D341Med (cell line): ENCODE data around the gene SLCO4A1.

Experiments
- DNase-seq: peaks from one replicate; pipeline ENCODE4 v3.0.0; 2012; ENCODE audit warnings: low spot score

Gene SLCO4A1

DNA sequence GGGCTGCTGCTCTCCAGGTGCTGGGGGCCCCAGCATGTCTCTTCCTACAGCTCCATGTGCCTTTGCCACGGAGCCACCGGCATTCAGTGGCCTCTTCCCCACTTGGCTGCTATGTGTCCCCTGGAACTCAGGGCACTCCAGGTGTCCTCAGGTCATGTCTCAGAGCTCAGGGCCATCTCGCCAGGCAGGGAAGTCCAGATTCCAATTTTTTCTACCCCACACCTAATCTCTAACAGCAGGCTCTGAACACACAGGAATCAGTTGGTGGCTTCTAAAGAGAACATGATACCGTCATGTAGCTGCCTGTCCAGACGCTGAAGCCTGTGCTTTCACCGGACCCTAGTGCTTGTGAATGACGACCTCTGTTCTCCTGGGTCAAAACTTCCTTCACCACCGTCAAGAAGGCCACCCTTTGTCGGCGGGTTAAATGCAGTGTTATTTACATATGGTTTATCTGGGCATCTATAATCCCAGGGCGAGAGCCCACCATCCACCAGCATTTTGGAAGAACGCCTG, 4.2 kb upstream of the SLCO4A1 start:
- no peak for DNase-seq

DNA sequence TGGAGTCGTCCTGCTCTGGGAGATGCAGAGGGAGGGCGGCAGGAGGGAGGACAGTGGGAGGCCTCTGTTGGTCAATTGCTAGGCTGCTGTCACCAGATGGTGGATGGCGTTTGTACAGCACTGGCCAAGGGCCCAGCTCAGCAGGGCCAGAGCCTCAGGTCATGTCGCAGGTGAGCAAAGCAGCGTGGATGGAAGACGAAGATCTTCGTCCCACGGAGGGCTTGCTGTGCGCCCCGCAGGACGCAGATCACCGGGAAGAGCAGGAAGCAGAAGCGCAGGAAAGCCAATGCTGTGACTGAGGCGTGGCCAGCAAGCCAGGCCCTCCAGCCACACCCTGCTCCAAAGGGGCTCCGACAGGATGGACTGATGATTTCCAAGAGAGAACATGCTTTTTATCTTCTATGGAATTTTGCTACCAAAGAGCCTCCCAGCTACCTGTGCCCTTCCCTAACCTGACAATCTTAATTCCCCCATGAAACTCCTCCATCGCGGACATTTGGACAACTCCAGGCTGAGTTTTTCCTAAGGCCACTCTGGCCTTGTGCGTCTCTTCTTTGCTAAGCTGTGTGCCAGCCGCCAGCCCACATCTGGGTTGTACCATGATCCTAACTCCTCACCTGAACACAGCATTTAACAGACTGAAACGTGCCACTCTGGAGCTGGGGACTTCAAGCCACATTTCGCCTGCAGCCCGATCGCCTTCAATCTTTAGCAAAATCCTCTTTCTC, 3.5 kb upstream of the SLCO4A1 start:
- no peak for DNase-seq

DNA sequence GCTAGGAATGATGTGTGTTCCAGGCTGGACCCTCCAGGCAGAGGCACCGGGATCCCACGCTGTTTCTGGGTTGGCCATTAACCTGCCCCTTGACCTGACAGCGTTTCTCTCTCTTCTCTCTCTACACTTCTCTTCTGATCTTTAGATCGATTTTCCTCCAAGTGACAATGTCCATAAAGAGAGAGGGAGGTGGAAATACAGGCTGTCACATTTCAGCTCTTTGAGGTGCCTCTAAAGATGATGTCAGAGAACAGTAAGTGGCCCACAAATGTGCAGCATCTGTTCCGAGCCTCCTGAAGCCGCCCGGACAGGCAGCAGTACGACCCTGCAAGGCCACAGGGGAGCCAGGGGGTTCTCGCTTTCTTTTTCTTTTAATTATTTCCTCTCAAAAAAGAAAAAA, 2.5 kb upstream of the SLCO4A1 start:
- DNase-seq = no peak

DNA sequence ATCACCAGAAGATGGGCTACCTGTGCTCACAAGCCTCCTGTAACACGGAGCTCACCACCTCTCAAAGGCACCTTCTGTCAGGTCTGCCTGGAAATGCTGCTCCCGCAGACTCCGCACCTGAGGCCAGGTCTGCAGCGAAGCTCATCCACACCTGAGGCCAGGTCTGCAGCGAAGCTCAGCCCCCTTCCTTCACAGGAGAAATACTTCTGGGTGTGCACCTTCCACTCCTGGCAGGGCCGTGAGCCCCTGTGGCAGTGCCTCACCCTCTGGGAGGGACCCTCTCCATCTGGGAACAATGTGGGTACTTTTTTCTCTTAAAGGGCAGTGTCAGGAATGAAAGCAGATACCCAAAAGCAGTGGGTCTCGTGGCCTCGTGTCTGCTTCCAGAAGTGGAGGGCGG, 1.4 kb upstream of the SLCO4A1 start:
- no peak for DNase-seq

DNA sequence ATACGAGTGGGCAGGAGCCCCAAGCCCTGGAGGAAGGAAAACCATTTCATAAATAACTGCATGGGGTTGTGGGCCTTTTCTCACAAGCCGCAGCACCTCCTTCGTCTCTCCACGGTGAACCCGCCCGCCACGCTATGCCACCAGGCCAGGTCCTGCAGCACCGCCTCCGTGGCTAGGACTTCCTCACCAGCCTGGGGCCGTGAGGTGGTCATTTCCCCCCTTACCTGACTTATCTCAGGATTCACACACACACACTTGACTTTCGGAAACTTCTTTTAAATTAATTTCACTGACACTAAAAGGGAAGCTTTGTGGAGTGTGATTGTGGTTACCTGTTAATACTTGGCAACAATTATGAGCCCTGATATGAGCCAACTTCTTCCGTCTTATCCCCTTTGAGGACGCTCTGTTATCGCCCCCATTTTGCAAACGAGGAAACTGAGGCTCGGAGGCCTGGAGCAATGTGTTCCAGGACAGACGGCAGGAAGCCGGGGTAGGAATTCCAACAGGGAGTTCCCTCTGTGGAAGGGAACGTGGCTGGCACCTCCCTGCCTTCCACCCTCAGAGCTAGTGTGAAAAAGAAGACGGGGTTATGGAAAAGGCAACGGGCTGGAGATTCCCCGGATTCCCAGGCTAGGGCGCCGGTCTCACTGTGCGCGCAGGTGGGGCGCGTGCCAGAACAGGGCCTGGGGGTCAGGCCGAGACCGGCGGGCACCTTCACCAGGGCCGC, 817 bp upstream of the SLCO4A1 start:
- DNase-seq = no peak

DNA sequence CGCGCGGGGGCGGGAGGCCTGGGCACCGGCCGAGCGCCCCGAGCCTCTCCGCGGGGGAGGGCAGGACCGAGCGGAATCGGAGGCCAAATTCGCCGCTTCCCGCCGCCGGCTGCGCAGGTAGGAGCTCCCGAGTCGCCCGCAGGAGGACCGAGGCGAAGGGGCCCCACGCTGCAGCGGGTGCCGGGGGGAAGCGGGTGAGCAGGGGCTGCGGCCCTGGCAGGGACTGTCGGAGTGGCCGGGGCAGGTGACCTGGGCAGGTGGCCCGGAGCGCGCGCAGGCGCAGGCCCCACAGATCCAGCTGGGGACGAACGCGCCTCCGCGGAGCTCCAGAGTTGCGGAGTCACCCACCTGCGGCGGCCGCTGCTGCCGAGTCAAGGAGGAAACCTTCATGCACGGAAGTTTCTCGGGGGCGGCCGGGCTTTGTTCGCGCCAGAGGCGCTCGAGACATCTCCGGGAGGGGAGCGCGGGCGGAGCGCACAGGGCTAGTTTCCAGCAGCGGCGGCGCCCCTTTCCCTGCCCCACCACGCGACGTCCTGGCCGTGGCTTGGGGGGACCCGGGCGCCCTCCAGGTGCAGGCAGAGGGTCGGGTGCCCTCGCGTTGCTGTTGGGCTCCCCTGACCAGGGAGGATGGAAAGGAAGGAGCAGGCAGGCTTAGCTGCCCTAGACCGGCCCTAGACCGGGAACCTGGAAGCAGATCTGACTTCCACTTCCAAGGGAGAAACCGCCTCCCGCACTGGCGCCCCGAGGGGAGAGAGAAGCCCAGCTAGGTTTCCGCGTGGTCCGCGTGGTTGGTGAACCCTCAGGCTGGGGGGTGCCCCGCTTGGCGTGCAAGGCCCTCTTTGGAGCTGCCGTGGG, 590 bp downstream of the SLCO4A1 start:
- DNase-seq = peak; percentile 74

DNA sequence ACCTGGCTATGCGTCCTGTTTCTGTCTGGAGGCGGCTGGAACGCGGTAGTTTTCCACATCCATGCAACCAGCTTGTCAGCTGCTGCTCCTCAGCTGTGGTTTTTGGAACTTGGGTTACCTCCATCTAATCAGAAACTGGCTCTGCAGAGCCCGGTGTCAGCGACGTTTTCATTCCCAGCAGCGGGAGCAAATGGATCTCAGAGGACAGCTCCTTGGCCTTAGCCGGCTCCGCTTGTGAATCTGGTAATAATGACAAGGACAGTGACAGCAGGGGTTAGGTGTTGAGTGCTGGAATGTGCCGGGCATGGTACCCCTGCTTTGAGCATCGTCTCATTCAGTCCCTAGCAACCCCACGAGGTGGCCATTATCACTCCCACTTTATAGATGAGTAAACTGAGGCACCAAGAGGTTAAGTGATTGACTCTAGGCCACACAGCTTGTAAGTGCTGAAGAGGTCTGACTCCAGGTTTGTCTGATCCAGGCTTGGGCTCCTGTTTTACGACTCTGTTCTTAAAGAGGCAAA, 1.3 kb downstream of the SLCO4A1 start:
- DNase-seq = no peak

DNA sequence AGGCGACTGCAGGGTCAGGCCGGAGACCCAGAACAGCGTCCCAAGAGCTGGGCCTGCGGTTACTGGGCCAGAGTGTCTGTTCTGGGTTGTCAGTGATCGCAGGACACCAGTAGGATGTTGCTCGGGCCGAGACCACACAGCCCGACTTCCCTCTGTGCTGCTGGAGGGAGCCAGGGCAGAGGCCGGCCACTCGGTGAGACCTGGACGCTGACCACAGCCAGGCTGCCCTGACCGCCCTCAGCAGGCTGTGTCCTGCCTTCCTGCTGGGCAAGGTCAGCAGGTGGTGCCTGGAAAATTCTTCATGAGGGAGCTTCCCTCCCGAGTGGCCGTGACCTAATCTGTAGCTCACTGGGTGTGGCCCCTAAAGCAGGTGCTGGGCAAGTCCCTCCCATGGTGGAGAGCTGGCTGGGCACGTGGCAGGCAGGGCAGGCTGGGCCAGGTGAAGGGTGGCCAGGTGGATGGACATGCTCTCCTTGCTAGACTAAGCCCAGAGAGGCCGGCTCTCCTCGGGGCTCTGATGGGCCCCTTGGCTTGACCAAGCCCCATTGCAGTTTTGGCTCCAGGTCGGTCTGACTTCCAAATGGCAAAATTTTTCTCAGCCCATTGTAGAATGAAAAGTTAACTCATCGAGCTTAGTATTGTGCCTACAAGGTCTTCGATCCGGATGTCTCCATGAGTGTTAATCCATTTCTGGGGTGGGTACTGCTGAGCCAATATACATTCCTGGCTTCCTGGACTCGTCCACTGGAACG, 1.9 kb downstream of the SLCO4A1 start:
- DNase-seq = no peak

DNA sequence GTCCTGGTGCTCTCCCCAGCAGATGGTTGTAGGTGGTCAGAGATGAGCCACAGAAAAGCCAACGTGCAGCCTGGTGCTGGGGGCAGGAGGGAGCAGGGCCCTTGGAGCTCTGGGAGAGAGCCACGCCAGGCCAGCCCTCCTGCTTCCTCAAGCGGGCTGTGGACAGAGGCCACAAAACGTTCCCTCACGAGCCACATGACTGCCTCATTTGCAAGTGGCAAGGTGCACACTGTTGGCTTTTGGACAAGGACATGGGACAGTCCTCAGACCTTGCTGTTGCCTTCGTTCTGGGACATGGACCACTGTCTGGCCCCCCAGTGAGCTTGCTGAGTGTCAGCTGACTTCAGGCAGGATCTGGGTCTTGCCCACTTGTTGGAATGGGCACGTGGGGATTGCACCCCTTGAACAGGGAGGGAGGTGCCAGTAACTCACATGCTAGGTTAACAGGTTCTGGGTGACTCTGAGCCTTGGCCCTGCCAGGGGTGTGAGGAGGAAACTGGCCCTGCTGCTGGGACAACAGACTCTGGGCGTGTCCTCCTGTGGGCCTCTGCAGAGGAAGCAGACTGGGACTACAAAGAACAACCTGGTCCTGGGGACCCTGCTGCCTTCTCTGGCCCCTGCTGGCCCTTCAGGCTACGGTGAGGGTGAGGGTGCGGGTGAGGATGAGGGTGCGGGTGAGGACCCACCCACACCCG, 2.6 kb downstream of the SLCO4A1 start:
- no peak for DNase-seq

DNA sequence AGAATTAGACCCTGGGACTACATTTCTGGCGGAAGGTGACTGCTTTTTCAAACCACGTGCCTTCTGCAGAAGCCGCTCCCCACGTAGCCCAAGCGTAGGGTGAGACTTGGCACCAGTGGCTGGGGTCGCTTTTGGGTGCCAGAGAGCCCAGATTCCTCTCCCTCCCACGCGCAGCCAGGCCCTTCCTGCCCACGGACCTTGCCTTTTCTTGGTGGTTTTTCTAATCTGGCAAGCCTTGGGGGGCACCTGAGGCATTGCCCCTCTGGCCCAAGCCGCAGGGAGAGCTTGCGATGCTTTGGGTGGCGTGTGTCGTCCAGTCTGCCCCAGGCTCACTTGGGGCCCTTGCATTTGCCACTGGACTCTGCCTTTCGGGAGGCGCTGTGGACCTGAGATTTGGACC, 3.3 kb downstream of the SLCO4A1 start:
- no peak for DNase-seq

DNA sequence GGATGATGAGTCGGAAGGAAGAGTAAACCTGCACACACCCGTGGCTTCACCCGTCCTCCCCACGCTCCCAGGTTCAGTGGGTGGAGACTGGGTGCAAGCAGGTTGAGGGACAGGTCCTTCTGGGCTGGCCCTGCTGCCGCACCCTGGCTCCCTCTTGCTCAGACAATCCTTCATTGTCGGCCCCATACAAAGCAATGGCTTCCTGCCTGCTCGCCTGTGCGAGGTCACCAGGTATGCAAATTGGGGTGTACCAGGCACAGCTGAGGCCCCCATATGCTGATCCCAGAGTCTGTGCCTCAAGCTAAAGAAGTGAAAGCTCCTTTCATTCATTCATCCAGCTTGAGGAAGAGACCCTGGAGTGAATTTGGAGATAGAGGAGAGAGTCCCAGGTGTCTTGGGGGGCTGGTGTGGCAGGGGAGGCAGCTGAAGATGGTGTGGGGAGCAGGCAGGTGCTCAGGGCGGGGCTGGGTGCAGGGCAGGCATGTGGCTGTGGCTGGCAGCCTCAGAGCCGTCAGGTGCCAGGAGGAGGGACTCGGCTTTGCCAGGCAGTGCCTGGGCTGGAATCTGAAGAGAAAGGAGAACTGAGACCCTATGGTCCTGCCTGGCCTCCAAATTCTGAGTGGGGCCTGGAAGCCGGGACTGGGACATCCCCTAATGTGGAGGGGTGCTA, 4.7 kb downstream of the SLCO4A1 start:
- DNase-seq = no peak

DNA sequence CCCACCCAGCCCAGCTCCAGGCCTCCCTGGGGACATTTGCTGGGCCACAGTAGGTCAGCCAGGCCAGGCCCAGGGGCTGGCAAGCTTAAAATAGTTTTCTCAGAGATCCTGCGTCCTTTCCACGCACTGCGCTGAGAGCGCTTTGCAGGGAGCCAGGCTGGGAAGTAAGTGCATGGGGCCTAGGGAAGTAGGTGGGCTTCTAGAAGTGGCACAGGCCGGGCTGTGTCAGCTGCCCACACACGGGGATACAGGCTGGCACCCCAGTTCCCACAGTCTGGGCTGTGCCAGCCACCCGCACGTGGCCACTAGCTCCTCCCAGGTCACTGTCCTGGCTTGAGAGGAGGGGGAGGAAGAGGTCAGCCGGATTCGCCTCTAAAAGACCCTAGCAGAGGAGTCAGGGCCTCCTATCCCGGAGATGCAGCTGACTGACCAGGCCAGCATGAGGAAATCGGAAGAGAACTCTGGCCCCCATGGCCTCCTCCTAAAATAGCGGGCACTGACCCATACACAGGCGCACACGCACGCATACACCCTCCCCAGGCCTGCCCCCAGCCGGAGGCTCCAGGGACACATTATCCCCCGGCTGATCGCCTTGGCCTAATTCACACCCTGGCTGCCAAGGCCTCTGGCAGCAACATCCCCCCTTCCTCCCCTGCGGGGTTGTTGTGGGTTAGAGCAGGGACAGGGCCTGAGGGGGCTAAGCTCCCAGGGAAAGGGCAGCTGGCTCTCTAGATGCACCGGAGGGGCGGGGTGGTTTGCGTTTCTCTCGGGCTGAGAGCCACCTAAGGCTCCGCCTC, 5.4 kb downstream of the SLCO4A1 start:
- no peak for DNase-seq

DNA sequence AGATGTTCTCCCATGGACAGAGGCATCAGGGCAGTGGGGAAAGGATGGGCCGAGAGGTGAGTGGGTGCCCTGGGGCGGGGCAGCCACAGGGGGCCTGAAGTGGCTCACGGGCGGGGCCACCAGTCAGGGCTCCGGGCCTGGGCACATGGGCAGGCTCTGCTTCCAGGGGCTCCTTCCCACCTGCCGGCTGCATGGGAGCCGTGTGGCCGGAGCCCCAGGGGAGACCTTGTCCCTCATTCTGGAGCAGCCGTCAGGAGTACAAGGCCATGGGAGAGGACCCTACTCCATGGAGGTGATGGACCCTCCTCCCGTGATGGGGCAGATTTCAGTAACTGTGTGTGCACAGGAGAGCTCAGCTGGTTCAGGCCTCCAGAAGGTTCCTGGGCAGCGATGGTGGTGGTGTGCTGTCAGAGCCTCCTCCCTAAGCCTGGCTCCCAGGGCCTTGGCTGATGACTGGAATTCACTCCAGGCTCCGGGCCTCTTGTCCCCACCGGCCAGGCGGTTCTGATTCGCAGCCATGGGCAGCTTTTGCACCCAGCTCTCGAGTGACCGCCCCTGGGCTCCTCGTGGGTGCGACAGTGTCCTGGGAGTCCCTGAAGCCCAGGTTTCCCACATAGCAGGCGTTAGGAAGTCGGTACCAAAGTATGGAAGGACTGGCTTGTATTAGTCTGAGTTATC, 6.2 kb downstream of the SLCO4A1 start:
- DNase-seq = no peak

DNA sequence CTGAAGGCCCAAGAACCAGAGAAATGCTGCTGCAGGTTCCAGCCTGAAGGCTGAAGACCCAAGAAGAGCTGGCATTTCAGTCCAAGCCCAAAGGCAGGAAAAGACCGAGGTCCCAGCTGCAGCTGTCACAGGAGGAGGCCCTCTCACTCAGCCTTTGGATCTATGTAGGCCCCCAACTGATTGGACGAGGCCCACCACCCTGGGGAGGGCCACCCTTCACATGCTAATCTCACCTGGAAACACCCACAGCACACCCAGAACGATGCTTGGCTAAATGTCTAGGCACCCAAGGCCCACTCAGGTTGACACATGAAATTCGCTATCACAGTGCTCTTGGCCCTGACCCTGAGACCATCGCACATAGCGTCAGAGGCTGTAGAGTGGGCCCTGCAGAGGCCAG, 6.8 kb downstream of the SLCO4A1 start:
- DNase-seq = no peak

DNA sequence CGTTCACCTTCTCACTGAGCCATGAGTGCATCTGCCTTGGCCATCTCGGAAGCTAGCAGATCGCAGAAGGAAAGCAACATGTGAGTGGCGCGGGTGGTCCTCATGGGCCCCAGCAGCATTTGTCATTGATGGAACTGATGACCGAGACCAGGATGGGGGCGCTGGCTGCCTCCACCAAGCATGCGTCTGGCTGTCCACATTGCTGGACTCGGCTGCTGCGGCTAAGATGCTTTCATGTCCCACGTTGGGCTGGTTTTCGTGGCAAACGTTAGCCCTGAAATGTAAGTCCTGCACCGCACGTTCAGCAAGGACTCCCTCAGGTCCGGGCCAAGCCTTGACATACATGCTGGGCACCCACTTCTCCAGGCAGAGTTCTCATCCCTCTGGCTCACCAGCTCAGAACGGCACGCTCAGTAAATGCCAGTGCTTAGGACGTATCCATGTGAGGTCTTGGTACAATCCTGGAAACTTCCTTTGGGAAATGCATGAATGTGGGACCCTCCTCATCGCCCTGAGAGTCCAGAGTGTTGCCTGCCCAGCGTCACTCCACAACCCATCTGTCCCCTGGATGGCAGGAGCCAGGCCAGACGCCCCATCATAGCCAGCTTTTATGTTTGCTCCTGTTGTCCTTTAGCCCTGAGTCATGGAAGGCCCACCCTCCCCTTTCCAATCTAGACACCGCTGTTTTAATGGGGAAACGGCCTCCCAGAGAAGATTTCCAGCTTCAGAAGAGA, 8.4 kb downstream of the SLCO4A1 start:
- DNase-seq = no peak

DNA sequence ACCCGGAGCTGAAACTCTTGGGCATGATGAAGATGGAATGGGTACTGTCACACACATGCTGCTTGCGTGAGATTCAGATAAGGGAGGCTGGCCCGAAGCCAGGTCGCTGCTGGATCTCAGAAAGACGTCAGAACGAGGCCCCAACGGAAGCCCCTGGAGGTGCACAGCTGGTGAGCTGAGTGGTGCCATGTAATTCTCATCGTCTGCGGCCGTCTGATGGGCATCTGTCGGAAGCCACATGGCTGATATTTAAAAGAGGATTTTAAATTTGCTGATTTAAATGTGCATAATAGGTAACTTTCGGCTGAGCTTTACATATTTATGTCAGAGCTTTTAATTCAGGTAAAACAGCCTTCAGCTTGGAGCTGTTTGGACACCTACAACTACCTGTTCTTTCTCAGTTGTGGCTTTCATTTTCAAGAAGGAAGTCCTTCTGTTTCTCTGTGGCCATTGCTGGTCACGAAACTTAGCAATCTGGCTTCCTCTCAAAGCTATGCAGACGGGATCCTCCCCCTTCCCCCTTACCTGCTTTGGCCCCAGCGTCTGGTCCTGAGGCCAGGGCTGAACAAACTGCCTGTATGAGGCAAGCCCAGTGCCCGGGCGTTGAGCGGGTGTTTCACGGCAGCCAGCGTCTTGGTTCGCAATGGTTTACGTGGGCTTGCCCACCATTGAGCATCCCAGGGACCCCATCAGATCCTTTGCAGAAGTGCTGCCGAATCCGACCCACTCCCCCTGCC, 9.2 kb downstream of the SLCO4A1 start:
- no peak for DNase-seq

DNA sequence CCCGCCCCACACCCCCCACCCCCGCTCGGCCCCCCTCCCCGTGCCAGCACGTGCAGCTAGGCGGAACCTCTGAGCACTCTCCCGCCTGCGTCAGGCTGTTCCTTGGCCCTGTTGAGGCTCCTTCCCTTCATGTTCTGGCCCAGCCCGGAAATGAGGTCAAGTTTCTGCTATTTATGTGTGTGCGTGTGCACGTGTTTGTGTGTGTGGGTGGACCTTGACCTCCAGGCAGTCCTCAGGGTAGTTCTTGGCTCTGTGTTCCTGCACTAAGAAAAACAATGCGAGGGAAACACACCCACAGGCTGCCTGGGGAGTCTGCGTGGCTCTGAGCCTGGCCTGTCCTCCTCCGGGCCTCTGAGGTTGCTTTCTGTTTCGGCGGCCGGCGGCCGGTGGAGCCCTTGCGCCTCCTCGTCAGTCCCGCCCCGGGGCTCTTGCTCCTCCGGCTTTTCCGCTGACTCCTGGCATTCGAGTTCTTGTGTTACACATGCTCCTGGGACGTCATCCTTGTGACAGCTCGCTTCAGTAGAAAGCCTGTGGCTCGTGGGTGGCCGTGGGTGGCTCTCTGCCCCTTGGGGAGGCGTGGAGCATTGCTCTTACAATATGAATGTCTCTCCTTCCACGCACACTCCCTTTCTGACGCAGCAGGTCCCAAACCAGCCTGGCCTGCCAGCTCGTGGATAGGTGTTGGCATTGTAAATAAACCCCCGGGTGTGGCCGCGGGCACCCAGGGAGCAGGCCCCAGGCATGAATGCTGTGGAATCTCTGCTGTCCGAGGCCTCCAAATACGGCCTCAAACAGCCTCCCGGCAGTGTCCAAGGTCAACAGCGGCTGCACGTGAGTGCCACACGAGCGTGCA, 10.0 kb downstream of the SLCO4A1 start:
- DNase-seq = no peak
